ENCODE data around the gene SRGN.

Gene SRGN

GRCh38 chr10:69044546-69044945 is 43.4 kb upstream of the SRGN start:
- H3K27me3 ChIP-seq = no peaks in the 10 kb centered on the region
- H3K4me3 ChIP-seq (ENCODE audit: low read depth in 1 of 2, low read length in 1 of 2) = peak overlapping the region; percentile 61 to 63
- TF ChIP-seq CTCF (IDR thresholded peaks at IDR 0.05) = no peak
- H3K9me3 ChIP-seq = no peaks in the 10 kb centered on the region
- peak overlapping the region; percentile 100 for H3K27ac ChIP-seq
- peaks cover 74 to 75% of the 10 kb centered on the region in 2 experiments for H3K4me1 ChIP-seq (ENCODE audit: control insufficient read depth in 1 of 2, insufficient read depth in 1 of 2, low read depth in 1 of 2, low read length in 1 of 2)
- H3K36me3 ChIP-seq = no peaks in the 10 kb centered on the region

GRCh38 chr10:69045441-69046300 is 42.2 kb upstream of the SRGN start:
- Histone ChIP-seq H3K27me3 (no peaks in the 10 kb centered on the region), H3K9me3 (no peaks in the 10 kb centered on the region), H3K36me3 (no peaks in the 10 kb centered on the region), H3K4me3 (ENCODE audit: low read depth in 1 of 2, low read length in 1 of 2) (peak overlapping the region; percentile 61 to 63), H3K27ac (peak overlapping the region; percentile 100), H3K4me1 (ENCODE audit: control insufficient read depth in 1 of 2, insufficient read depth in 1 of 2, low read depth in 1 of 2, low read length in 1 of 2) (peaks cover 84% of the 10 kb centered on the region in 2 experiments)
- TF ChIP-seq CTCF (IDR thresholded peaks at IDR 0.05) = peak; percentile 38

- no peaks in the 10 kb centered on the region for H3K9me3 ChIP-seq
- H3K36me3 ChIP-seq = no peaks in the 10 kb centered on the region
- H3K4me3 ChIP-seq (ENCODE audit: low read depth in 1 of 2, low read length in 1 of 2) = peak overlapping the region; percentile 9 to 63
- peak overlapping the region; percentile 100 for H3K27ac ChIP-seq
- no peak for TF ChIP-seq CTCF (IDR thresholded peaks at IDR 0.05)
- H3K4me1 ChIP-seq (ENCODE audit: control insufficient read depth in 1 of 2, insufficient read depth in 1 of 2, low read depth in 1 of 2, low read length in 1 of 2) = peaks cover 97 to 98% of the 10 kb centered on the region in 2 experiments
- no peaks in the 10 kb centered on the region for H3K27me3 ChIP-seq
These were observed 40.6 kb upstream of the SRGN start for GRCh38 chr10:69047111-69047832.

GRCh38 chr10:69048103-69048502 is 39.8 kb upstream of the SRGN start:
- H3K27me3 ChIP-seq = no peaks in the 10 kb centered on the region
- peaks cover 97 to 99% of the 10 kb centered on the region in 2 experiments for H3K4me1 ChIP-seq (ENCODE audit: control insufficient read depth in 1 of 2, insufficient read depth in 1 of 2, low read depth in 1 of 2, low read length in 1 of 2)
- H3K27ac ChIP-seq = peak overlapping the region; percentile 100
- H3K9me3 ChIP-seq = no peaks in the 10 kb centered on the region
- H3K4me3 ChIP-seq (ENCODE audit: low read depth in 1 of 2, low read length in 1 of 2) = peak overlapping the region; percentile 23 to 63
- H3K36me3 ChIP-seq = no peaks in the 10 kb centered on the region
- TF ChIP-seq CTCF (IDR thresholded peaks at IDR 0.05) = no peak

GRCh38 chr10:69049566-69049961 is 38.3 kb upstream of the SRGN start:
- Histone ChIP-seq H3K27me3 (no peaks in the 10 kb centered on the region), H3K9me3 (no peaks in the 10 kb centered on the region), H3K36me3 (no peaks in the 10 kb centered on the region), H3K4me3 (ENCODE audit: low read depth in 1 of 2, low read length in 1 of 2) (peak overlapping the region in 1 of 2 experiments; percentile 63), H3K27ac (peak overlapping the region; percentile 100), H3K4me1 (ENCODE audit: control insufficient read depth in 1 of 2, insufficient read depth in 1 of 2, low read depth in 1 of 2, low read length in 1 of 2) (peaks cover 97 to 98% of the 10 kb centered on the region in 2 experiments)
- TF ChIP-seq CTCF (IDR thresholded peaks at IDR 0.05) = no peak
